ENCODE results near the gene KIRREL1.
A peak's percentile ranks its signal among the peaks of the same experiment; 100 is the strongest.
"Not testable (repeated sequence)": the region's sequence is repeated elsewhere in the genome, so short reads cannot be mapped to it uniquely, and the experiment has no call there.

Gene KIRREL1

DNA sequence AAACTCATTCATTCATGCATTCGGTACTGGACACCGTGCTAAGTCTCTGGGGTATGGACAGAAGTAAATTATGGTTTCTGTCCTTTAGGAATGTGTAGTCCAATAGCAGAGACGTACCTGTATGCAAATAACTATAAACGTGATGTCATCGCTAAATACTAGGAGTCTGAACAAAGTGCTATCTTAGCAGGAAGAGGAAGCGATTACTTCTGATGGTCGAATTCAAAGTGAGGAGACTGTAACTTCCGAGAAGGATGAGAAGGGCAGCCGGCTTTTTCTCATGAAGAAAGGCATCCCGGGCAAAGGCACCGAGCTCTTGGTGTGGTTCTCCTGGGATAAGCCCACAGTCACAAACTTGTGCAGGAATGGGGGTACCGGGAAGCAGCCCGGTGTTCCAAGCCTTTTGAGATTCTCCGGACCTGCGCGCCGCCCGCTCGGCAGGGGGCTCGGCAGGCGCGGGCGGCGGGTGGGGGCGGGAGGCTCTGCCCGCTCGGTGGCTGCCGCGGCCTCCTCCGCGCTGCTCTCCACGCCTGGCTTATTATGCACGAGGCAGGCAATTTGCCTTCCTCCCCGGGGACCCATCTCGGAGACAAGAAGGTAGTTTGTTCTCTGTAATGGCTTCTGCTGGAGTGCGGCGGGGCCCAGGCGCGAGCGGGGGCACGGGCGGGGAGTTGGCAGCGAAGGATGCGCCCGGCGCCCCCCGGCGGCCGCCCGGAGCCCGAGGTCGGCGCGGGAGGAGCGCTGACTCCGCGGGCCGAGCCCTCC lies 119.7 kb downstream of the KIRREL1 start:
- no peak for DNase-seq

DNA sequence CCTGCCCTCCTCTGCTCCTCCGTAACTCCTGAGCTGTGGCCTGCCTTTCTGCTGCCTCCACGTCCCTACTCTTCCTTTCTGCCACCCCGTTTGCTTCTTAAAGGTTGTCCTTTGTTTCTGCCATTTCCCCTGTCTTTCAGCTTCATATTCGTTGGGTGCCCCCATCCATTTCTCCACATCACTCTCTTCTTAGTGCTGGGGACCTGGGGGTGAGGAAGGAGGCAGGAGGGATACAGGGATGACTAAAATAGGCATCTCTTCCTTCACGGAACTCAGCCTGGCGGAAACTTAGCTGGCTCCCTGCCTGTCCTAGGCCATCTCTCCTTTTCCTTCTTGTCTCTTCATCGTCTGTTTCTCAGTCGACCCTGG lies 120.3 kb downstream of the KIRREL1 start:
- no peak for DNase-seq

DNA sequence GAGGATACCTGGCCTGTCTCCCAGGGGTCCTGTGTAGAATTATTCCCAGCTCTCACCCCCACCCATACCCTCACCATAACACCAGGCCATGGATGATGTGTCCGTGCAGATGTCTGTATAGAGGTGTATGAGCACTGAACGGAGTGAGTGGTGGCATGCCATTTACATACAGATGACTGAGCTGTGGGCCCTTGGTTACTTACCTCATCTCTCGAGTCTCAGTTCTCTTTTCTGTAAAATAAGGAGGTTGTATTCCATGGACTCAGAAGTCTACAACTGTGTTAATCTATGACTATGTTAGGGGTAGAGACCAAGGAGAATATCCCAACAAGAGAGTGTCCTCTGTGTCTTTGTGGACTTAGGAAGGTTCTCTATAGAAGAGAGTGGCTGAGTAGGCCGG lies 121.7 kb downstream of the KIRREL1 start:
- DNase-seq: no peak

DNA sequence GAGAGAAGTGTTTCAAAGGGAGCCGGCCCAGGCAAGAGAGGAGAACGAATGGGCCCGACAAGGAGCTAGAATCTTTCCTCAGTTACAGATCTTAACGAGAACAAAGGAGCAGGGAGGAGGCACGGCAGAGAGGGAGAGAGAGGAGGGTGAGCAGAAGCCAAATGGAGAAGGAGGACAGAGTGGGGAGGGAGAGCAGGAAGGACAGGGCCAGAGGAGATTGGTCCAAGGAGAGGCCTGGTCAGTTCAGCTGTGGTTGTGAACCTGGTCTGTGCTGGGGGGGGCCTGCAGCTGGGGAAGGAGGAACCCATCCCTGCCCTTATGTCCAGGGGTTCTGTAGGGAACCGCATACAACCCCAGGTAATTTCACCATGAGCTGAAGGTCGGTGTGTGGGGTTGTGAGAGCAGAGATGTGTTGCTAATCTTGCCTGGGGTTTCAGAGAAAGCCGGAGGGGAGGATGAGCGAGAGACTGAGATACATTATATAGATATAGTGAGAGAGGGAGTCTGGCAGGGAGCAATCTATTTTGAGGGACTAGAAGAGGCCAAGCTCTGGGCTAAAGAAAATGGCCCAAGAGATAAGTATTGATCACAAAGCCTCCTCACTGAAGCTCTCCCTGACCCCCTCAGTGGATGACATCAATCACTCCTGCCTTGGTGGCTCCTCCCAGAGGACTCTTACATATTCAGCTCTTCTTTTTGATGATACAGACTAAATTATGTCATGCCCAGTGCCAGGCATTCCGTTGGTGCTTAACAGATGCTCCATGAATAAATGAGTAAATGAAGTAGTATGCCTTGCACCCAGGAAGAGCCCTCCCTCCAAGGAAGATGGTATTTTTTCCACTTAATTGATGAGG lies 123.1 kb downstream of the KIRREL1 start:
- DNase-seq: no peak

DNA sequence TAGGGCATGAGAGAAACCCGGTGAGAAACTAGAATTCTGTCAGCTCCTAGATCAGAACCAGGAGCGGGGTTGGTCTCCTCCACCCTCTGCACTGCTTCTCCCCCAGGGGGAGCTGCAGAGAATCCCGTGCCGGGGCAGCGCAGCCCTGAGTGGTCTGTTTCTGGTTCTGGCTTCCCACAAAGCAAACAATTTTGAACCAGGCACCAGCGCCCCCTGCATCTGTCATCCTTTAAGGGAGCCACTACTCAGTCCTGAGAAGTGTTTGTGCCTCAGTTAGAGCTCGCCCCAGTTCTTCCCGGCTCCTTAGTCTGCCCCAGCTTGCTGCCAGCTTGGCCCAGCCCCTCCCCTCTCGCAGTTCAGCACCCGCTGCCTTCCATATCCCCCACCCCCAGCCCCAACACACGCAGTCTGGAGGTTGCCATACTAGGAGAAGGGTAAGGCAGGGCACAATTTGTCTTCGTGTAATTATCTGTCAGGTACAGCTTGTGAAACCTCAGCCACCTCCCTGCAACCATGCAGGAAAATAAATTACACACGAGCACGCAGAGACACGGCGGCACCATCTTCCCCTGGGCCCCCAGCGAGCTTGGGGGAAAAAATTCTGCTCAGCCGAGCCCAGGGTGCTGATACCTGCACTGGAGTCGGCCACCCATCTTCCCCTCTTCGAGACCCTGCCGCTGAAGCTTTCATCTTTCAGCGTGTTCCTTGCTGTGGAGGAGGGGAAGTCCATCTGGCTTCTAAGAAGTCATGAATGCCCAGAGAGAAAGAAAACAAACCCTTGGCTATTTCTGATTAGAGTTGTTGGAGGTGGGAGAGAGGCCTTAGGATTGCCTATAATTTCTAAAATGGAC lies 124.6 kb downstream of the KIRREL1 start:
- DNase-seq: no peak

DNA sequence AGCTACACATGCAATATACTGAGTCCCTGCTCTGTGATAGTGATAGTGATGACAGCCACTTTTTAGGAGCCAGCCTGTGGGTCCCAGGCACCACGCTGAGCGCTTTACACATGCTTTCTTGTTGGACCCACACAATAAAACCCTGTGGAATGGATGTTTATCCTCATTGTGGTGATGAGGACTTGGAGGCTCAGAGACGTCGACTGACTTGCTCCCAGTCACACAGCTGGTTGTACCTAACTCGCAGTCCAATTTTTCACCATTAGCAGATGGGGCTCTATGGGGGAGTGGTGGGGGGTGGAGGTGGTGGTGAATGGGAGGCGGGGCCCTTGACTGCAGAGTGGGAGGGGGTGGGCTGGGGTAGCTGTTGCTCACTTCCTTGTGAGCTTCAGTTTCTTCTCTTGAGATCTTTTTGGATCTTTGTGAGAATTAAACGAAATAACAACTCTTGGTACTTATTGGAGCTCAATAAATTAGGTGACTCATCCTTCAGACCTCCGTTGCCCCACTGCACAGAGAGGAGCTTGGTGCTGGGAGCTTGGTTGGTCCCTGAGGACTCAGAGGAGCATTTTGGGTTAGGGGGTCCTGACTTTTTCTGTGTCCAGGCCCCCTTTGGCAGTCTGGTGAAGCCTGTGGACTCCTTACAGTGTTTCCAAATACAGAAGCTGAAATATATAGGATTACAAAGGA lies 125.4 kb downstream of the KIRREL1 start:
- no peak for DNase-seq

DNA sequence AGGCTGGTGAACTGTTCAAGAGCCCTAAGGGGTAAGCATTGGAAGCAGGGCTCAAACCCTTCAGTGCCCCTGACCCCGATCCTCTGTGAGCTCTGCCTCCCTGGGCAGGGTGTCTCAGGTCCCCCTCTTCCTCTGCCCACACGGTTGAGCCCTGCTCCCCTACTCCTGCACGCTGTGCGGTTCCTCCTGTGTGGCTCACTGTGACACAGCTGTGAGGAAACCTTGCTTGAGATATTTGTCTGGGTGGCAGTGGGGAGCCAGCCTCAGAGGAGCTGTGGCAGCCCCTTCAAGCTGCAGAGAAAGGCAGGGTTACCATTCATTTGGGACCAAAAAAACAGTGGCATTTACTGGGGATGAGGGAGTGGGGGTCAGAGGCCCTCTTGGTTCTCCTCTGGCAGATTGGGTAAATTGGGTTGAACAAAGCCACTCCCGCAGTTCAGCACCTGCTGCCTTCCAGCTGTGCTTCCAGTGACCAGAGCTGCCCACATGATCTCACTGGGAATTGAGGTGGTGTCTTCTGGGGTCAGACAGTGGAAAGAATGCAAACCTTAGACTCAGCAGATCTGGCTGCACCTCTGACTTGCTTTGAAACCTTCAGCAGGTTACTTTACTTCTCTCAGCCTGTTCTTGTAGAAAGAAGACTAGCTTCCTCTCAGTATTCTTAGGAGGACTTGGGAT lies 126.7 kb downstream of the KIRREL1 start:
- no peak for DNase-seq

DNA sequence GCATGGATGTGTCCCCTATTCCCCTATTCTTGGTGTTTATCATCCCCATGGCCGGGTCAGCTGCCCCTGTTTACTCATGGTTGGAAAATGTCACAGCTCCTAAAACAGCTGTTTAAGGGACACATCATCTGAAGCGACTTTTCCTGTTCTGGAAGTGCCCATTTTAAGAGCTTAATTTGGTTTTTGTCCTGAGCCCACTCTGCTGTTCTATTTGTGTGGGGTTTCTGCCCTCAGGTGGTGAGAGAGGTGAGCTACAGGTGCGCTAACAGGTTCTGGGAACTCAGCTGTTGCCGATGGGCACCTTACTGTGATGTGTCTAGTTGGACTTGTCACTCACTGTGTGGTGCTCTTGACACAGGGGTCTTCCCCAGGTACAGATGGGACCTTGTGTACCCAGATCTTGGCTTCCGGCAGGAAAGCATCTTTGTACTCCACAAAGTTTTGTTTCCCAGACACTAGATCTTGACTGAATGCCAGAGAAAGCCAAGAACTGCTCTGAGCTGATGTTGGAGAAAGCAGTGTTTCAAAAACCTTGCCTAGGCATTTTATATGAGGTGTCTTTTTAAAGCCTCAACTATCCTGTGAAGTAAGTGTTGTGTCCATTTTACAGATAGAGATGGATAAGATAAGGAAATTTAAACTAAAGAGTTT lies 128.3 kb downstream of the KIRREL1 start:
- peak; percentile 10 for DNase-seq

DNA sequence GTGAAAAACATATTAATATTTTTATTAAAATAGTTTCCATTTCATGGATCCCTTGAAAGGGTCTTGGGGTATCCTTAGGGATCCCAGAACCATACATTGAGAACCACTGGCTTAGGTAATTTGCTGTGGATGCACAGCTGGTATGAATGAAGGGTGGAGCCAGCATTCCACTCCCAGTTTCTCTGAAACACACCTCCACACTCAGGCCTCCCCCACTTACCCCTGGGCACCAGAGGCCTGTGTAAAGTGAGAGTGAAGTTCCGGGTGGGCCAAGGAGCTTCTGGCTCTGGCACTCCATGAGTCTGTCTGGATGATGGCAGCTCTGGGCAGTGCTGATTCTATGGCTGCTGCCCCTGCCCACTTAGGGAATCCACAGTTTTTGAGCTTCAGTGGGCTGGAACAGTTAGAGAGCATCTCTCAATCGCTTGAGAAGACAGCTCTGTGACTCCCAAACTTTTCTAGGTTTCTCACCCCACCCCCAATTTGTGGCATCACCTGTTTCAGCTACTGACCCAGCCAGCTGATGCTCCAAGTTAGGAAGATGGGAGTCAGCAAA lies 129.5 kb downstream of the KIRREL1 start:
- no peak for DNase-seq

DNA sequence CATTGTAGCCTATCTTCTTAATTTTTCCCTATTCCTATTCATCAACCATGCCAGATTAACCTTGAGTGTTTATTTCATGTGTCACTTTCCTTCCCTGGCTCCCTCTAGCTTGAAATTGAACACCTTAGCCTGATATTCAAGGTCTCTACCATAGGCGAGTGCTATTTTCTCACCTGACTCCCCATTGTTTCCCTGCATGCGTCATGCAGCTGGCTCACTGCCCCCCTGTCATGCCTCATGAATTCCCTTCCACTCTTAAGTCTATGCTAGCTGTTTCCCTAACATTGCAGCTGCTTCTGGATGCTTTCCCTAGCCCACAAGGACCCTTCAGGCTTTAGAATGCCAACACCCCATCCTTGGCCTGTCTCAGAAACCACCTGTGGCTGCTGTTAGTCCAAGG lies 130.6 kb downstream of the KIRREL1 start:
- DNase-seq: no peak

DNA sequence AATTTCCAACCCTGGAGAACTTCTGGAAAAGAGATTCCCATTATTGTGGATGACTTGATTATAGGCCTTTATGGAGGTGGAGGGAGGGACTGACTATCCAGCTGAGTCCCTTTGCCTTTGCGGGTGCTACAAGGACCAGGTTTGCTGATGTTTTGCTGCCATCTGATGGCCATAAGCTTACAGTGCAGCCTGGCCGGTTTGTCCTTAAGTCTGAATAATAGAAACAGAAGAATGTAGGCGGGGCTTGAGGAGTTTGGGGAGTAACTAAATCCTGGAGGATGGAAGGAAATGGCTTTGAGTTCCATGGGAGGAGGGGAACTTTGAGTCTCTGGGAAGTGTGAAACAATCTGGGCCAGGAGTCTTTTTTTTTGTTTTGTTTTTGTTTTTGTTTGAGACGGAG lies 131.6 kb downstream of the KIRREL1 start:
- peak; percentile 56 for DNase-seq

DNA sequence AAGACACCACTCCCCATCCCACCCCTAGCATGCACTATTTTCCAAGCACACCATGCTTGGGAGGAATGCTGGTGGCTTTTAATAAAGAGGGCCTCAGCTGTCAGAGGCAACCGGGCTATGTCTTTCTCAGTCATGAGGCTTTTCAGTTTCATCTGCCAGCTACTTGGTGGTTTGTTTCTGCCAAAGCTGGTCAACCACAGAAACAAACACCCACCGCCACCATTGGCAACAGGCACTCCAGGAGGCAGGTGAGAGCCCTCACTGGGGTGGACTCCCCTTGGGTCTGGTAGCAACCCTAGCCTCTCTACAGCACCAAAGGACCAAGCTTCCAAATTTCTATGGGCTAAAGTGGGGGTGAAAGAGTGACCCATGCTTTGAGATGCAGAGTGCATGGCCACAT lies 133.0 kb downstream of the KIRREL1 start:
- DNase-seq: no peak

DNA sequence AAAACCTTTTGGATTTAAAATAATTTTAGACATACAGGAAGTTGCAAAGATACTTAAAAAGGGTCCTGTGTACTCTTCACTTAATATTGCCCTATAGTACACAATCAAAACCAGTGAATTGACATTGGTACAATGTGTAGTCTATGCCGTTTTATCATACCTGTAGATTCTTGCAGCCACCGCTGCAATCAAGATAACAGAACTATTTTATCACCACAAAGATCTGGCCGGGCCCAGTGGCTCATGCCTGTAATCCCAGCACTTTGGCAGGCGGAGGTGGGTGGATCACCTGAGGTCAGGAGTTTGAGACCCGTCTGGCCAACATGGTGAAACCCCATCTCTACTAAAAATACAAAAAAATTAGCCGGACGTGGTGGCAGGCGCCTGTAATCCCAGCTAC lies 135.1 kb downstream of the KIRREL1 start:
- not testable (repeated sequence) for DNase-seq

DNA sequence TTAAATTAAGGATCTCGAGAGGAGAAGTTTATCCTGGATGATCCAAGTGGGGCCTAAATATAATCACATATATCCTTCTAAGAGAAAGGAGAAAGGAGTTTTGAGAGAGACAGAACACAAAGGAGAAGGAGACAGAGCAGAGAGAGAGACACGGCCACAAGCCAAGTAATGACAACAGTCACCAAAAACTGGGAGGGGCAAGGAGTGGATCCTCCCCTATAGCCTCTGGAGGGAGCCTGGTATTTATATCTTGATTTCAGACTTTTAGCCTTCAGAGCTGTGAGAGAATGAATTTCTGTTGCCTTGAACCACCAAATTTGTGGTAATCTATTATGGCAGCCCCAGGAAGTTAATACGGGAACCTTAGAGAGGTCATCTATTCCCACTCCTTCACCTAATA lies 137.8 kb downstream of the KIRREL1 start:
- DNase-seq: no peak

DNA sequence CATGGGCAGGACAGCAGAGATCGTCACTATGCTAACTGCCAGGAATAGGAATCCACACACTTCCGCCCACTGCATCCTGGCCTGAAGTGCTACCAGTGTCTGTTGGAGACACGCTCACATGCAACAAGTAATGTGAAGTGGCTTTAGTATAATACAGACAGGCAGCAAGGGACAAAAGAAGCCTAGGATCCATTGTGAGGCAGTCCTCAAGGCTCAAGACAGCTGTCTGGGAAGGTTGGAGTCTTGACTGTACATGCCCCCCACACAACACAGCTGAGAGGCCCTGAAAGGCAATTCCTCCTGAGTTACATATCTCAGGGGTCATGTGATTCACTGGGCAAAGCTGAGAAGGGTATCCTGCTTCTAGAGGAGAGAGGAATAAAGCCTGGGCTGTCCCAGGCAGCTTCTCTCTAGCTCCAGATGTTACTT lies 147.3 kb downstream of the KIRREL1 start:
- no peak for DNase-seq

DNA sequence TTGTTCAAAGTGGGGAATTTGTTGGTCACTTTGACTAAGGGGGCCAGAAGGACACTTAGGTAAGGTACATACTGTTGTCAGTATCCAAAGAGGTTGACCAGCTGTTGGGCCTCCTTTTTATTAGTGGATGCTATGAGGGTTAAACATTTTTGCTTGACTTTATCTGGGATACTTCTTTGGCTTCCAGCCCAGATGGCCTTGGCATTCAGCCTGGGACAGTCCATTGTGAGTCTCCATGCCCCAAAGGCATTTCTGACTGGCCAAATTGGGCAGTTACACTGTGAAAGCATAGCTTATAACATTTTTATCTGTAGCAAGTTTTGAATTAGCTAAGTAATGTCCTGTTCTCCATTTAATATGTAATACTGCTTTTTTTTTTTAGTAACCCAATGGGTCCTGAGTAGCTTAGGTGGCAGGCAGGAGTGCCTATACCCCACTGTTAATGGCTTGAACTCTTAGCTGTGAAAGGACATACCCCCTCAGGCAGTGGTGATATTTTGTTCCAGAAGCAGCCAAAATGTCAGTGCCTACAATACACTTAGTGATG lies 151.8 kb downstream of the KIRREL1 start:
- no peak for DNase-seq

DNA sequence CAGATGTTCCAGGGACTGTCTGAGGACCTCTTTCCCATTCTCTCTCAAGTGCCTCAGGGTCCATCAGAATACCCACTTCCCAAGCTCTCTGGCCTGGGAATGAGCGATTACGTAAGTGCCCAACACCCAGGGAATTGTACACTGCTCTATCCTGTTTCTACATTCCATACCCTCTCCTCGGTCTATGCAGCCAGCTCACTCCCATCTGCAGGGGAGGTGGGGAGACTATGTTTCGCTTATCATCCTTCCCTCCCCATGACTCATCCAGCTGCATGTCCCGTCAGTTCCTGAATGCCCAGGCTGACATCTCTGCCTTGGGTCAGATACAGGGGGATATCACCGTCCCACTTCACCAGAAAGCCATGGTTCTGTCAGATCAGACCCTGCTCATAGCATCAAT lies 152.7 kb downstream of the KIRREL1 start:
- DNase-seq: no peak

DNA sequence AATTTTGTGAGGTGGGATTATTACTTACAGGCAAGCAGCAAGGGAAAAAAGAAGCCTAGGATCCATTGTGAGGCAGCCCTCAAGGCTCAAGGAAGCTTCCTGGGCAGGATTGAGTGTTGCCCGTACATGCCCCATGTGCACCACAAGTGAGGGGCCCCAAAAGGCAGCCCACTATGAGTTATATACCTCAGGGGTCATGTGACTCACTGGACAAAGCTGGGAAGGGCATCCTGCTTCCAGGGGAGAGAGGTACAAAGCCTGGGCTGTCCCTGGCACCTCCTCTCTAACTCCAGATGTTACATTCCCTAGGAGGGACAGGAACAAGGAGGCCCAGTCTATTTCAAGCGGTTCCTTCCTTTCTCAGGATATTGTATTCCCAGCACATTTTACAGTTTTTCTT lies 153.3 kb downstream of the KIRREL1 start:
- DNase-seq: no peak

DNA sequence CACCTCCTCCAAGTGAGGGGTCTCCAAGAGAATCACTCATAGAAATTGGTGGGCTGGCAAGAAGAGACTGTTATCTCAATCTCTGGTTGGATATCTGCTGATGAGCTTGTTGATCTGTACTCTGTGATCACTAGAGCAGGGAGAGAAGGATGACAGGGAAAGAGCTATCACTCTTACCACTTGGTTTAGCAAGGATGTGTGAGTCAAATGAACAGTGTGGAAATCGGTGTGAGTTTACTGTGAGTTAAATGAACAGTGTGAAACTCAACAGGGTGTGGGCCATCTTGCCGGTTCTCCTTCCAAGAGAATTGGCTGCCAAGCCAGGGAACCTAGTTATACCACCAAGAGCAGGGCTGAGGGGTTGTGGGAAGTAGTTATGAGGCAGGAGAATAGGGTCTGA lies 154.0 kb downstream of the KIRREL1 start:
- DNase-seq: no peak

DNA sequence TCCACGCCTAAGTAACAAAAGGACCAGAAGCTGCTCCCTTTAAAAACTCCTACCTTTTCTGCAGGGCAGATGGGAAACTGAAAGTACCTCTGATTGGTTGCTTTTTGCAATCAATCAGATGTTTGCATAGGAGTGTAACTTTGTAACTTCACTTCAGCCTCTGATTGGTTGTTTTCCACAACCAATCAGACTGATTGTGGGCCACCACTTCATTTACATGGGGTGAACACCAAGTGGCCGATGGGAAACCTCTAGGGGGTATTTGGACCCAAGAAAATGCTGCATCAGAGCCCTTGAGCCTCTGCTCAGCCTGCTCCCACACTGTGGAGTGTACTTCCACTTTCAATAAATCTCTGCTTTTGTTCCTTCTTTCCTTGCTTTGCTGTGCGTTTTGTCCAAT lies 154.4 kb downstream of the KIRREL1 start:
- no peak for DNase-seq

DNA sequence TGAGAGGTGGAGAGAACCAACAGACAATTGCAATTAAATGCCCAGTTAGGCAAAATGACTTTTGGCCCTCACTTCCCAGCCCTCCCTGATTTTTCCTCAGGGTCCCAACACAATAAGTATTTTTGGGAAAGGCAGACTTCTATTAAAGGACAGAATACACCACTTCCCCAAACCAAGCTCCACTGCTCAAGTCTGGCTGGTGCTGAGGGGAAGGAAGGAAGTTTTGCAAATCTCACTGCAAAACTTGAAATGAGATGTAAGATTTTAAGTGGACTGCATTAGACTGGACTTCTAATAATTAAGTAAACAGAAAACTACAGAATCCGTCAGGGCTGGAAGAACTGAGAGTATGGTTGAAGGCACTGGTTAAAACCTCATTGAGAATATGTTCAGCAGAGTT lies 155.0 kb downstream of the KIRREL1 start:
- no peak for DNase-seq

All from SHP77 treated with DMSO at 0.1 percent for 48 hours (cell line).